Measurements from ENCODE around the gene LIME1. TPM values are rescaled to one million over a fixed set of nuclear protein-coding genes. Genes with fewer than 3 reads are reported as not detected.

The LIME1 gene
- polyA plus RNA-seq, 2 of the 4 experiments (the other 2 are of a cell fraction), result 2.5 to 6.5 TPM

GRCh38 chr20:63767456-63767855 lies 31.0 kb downstream of the LIME1 start:
- ChIA-PET POLR2A (no interaction called here), CTCF (interaction anchor here (0.7 to 1.5 kb wide), 5 partner anchors 9 to 206 kb away, joined by 3 to 7 read pairs (median 3); no protein-coding TSS in a partner anchor)

GRCh38 chr20:63767886-63768285 lies 31.4 kb downstream of the LIME1 start:
- H3K4me1 ChIP-seq, result no peaks in the 10 kb centered on the region
- no peaks in the 10 kb centered on the region for H3K9me3 ChIP-seq
- WGBS (ENCODE audit: missing lambda C conversion rate), result 75% methylated on average over 7 of the region's 7 CpGs
- FAIRE-seq, result no peak
- no peak overlapping the region for H3K4me3 ChIP-seq
- no peak for TF ChIP-seq RCOR1 (IDR thresholded peaks at IDR 0.05; ENCODE audit: low read depth, low read length)
- no peak for TF ChIP-seq USF2 (IDR thresholded peaks at IDR 0.05)
- TF ChIP-seq HEYL (CRISPR knock-in tag; IDR thresholded peaks at IDR 0.05), result no peak
- TF ChIP-seq FOSB (CRISPR knock-in tag; IDR thresholded peaks at IDR 0.05), result no peak
- no peak for TF ChIP-seq MAFK (IDR thresholded peaks at IDR 0.05; ENCODE audit: partially characterized antibody)
- no peak for TF ChIP-seq RFX5 (IDR thresholded peaks at IDR 0.05)
- TF ChIP-seq ZC3H11A (IDR thresholded peaks at IDR 0.05), result no peak
- TF ChIP-seq HOXB13 (CRISPR knock-in tag; IDR thresholded peaks at IDR 0.05; ENCODE audit: low read depth), result no peak
- TF ChIP-seq, protein P1, sequence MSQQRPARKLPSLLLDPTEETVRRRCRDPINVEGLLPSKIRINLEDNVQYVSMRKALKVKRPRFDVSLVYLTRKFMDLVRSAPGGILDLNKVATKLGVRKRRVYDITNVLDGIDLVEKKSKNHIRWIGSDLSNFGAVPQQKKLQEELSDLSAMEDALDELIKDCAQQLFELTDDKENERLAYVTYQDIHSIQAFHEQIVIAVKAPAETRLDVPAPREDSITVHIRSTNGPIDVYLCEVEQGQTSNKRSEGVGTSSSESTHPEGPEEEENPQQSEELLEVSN (IDR thresholded peaks at IDR 0.05; ENCODE audit: borderline replicate concordance, low read depth), result no peak
- TF ChIP-seq EP300 (IDR thresholded peaks at IDR 0.05), result no peak
- no peak for DNase-seq (ENCODE audit: low read depth in 1 of 2, low spot score in 1 of 2)
- CTCF ChIA-PET, result interaction anchor here (0.7 to 1.5 kb wide), 3 partner anchors 16 to 51 kb away, joined by 3 to 7 read pairs (median 3); no protein-coding TSS in a partner anchor
- POLR2A ChIA-PET, result no interaction called here
- H3K4me2 ChIP-seq, result no peak overlapping the region
- ATAC-seq, result no peak
- no peak overlapping the region for H3K27ac ChIP-seq

More at GRCh38 chr20:63767456-63767855, 31.0 kb downstream of the LIME1 start:
- ATAC-seq (peak in 1 of 2 experiments; percentile 25; a peak in 2 of 6 replicates), DNase-seq (ENCODE audit: low read depth in 1 of 2, low spot score in 1 of 2) (no peak), FAIRE-seq (no peak)
- Histone ChIP-seq H3K9me3 (no peaks in the 10 kb centered on the region), H3K4me2 (no peak overlapping the region), H3K4me1 (no peaks in the 10 kb centered on the region), H3K27ac (no peak overlapping the region), H3K4me3 (no peak overlapping the region)
- TF ChIP-seq MAZ (IDR thresholded peaks at IDR 0.05; ENCODE audit: borderline replicate concordance, low read depth, low read length) (no peak), RNF2 (IDR thresholded peaks at IDR 0.05; ENCODE audit: borderline replicate concordance, low read depth) (no peak), HES2 (IDR thresholded peaks at IDR 0.05) (no peak), NR3C1 (IDR thresholded peaks at IDR 0.05) (no peak), EHF (CRISPR knock-in tag; IDR thresholded peaks at IDR 0.05) (no peak), RFX5 (IDR thresholded peaks at IDR 0.05) (no peak), FOSB (CRISPR knock-in tag; IDR thresholded peaks at IDR 0.05) (no peak), CBX2 (IDR thresholded peaks at IDR 0.05; ENCODE audit: borderline replicate concordance, low read depth) (no peak), ZFP36 (IDR thresholded peaks at IDR 0.05; ENCODE audit: borderline replicate concordance, partially characterized antibody) (no peak), EHMT2 (IDR thresholded peaks at IDR 0.05; ENCODE audit: low read depth) (no peak), JUN (IDR thresholded peaks at IDR 0.05) (no peak), HOXA7 (CRISPR knock-in tag; IDR thresholded peaks at IDR 0.05) (no peak), HOXB13 (CRISPR knock-in tag; IDR thresholded peaks at IDR 0.05; ENCODE audit: low read depth) (no peak), ZC3H11A (IDR thresholded peaks at IDR 0.05) (no peak), NFE2L2 (conservative IDR thresholded peaks at IDR 0.05; ENCODE audit: low read length) (no peak), CHD2 (IDR thresholded peaks at IDR 0.05; ENCODE audit: low read length, partially characterized antibody) (no peak)
- TF ChIP-seq, protein P2, sequence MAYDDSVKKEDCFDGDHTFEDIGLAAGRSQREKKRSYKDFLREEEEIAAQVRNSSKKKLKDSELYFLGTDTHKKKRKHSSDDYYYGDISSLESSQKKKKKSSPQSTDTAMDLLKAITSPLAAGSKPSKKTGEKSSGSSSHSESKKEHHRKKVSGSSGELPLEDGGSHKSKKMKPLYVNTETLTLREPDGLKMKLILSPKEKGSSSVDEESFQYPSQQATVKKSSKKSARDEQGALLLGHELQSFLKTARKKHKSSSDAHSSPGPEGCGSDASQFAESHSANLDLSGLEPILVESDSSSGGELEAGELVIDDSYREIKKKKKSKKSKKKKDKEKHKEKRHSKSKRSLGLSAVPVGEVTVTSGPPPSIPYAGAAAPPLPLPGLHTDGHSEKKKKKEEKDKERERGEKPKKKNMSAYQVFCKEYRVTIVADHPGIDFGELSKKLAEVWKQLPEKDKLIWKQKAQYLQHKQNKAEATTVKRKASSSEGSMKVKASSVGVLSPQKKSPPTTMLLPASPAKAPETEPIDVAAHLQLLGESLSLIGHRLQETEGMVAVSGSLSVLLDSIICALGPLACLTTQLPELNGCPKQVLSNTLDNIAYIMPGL (CRISPR knock-in tag; IDR thresholded peaks at IDR 0.05; ENCODE audit: borderline replicate concordance), result no peak
- 81% methylated on average over 18 of the region's 18 CpGs for WGBS (ENCODE audit: missing lambda C conversion rate)
